HepG2 (cell line): ENCODE results near the gene SULT1C4. TPM values are rescaled to one million over a fixed set of nuclear protein-coding genes. Genes with fewer than 3 reads are reported as not detected.
A peak's percentile ranks its signal among the peaks of the same experiment; 100 is the strongest.

Experiments
- ARID4A ChIP-seq: sonication (generic); formaldehyde crosslinking; IDR thresholded peaks from 2 replicates; pipeline ENCODE4 v1.5.0; 2020; ENCODE audit warnings: mild to moderate bottlenecking, missing genetic modification reagents, borderline replicate concordance
- CCAR2 ChIP-seq: fragments of 200-400 bp; formaldehyde crosslinking; optimal IDR thresholded peaks from 2 replicates; pipeline ENCODE3; 2018; ENCODE audit warnings: low read depth, mild to moderate bottlenecking, low read length, moderate library complexity
- FUBP1 ChIP-seq: sonication (generic); formaldehyde crosslinking; IDR thresholded peaks from 2 replicates; pipeline ENCODE4 v1.5.1; 2020; ENCODE audit warnings: missing genetic modification reagents, mild to moderate bottlenecking, borderline replicate concordance
- HOXA9 ChIP-seq: sonication (generic); formaldehyde crosslinking; IDR thresholded peaks from 2 replicates; pipeline ENCODE4 v1.8.1; 2022; ENCODE audit warnings: missing genetic modification reagents, mild to moderate bottlenecking, moderate library complexity, borderline replicate concordance
- IKZF5 ChIP-seq: IDR thresholded peaks from 2 replicates; pipeline ENCODE4 v1.6.1; 2018; ENCODE audit warnings: missing genetic modification reagents, mild to moderate bottlenecking, missing compliant biosample characterization
- IRF2 ChIP-seq: IDR thresholded peaks from 2 replicates; pipeline ENCODE4 v1.6.1; 2018; ENCODE audit warnings: missing genetic modification reagents, missing compliant biosample characterization
- POLR2A ChIP-seq, 2 experiments: IDR thresholded peaks; 2 replicates each; pipeline ENCODE4 v1.6.1; 2011; ENCODE audit warnings: low read depth in 2 of 2, low read length in 2 of 2, mild to moderate bottlenecking in 1 of 2, moderate library complexity in 1 of 2; ENCODE audit not compliant: insufficient read depth in 1 of 2
- POLR2AphosphoS5 ChIP-seq: IDR thresholded peaks from 2 replicates; pipeline ENCODE4 v1.6.1; 2012; ENCODE audit warnings: low read depth, low read length
- PRDM10 ChIP-seq: sonication (generic); formaldehyde crosslinking; IDR thresholded peaks from 2 replicates; pipeline ENCODE4 v1.4.0; 2020; ENCODE audit warnings: low read depth, missing genetic modification reagents
- RNF219 ChIP-seq: sonication (generic); formaldehyde crosslinking; IDR thresholded peaks from 2 replicates; pipeline ENCODE4 v1.5.0; 2020; ENCODE audit warnings: mild to moderate bottlenecking, missing genetic modification reagents
- SATB2 ChIP-seq: sonication (generic); formaldehyde crosslinking; IDR thresholded peaks from 2 replicates; pipeline ENCODE4 v1.5.0; 2020; ENCODE audit warnings: missing genetic modification reagents
- SMC3 ChIP-seq: IDR thresholded peaks from 2 replicates; pipeline ENCODE4 v1.6.1; 2011; ENCODE audit warnings: low read length, improper control_type of control experiment
- YEATS4 ChIP-seq: sonication (generic); formaldehyde crosslinking; IDR thresholded peaks from 2 replicates; pipeline ENCODE4 v1.4.0; 2020; ENCODE audit warnings: missing genetic modification reagents, borderline replicate concordance
- ZNF235 ChIP-seq: sonication (generic); formaldehyde crosslinking; IDR thresholded peaks from 2 replicates; pipeline ENCODE4 v1.8.1; 2023; ENCODE audit warnings: mild to moderate bottlenecking, missing genetic modification reagents, borderline replicate concordance
- ZNF772 ChIP-seq: sonication (generic); formaldehyde crosslinking; IDR thresholded peaks from 2 replicates; pipeline ENCODE4 v1.5.0; 2020; ENCODE audit warnings: mild to moderate bottlenecking, missing genetic modification reagents
- polyA plus RNA-seq, 8 experiments: library from polyadenylated mRNA; depleted of rRNA in 3 of 8; stranded (reverse) in 7 of 8; unstranded in 1 of 8; fragments of >200 nt; fragmentation: Illumina TruSeq in 4 of 8; extraction: Trizol in 4 of 8; gene quantifications; 2 replicates each; pipeline versions ENCODE4 v1.2.1 to v1.2.3, GENCODE V29; 2011 to 2016; ENCODE audit warnings: low read depth in 4 of 8, missing spikeins in 1 of 8, mixed read lengths in 1 of 8; ENCODE audit not compliant: insufficient read depth in 1 of 8
- total RNA-seq, 5 experiments: library from RNA; depleted of rRNA; stranded (reverse); fragments of >200 nt; fragmentation: Illumina TruSeq; extraction: Trizol; gene quantifications; 2 replicates each; pipeline ENCODE4 v1.2.3, GENCODE V29; 2016; ENCODE audit warnings: low read depth in 1 of 5

The SULT1C4 gene
- total and polyA plus RNA-seq, 2 of the 13 experiments (the other 11 are each of a cell fraction or from before 2014, with no cell fraction given) = 1.3 to 8.6 TPM

- TF ChIP-seq RNF219 (no peak), POLR2AphosphoS5 (peak; percentile 57), SMC3 (0 out of 2 replicates have a peak, but pooled peaks have one; percentile 20), YEATS4 (peak; percentile 58), ZNF772 (CRISPR knock-in tag) (peak; percentile 68; the same call in 1 of the 2 replicates), HOXA9 (CRISPR knock-in tag) (no peak), IKZF5 (peak; percentile 86; the same call in 1 of the 2 replicates), ARID4A (CRISPR knock-in tag) (peak; percentile 61; the same call in 1 of the 2 replicates), POLR2A (IDR thresholded peaks at IDR 0.05; ENCODE audit: insufficient read depth in 1 of 2, low read depth in 2 of 2, low read length in 2 of 2) (peak in 1 of 2 experiments; percentile 17; a peak in 1 of 4 replicates), FUBP1 (CRISPR knock-in tag) (0 out of 2 replicates have a peak, but pooled peaks have one; percentile 65), CCAR2 (no peak), ZNF235 (CRISPR knock-in tag) (no peak), IRF2 (CRISPR knock-in tag) (peak; percentile 60; the same call in 1 of the 2 replicates), PRDM10 (CRISPR knock-in tag) (peak; percentile 81), SATB2 (CRISPR knock-in tag) (no peak)
These were observed 45.9 kb downstream of the SULT1C4 start (continued) for GRCh38 chr2:108423502-108424251.
